GOT3 (cell line): ENCODE data around the gene SLC22A23.

Experiments
- DNase-seq: peaks from one replicate; lab custom pipeline; 2025; ENCODE audit warnings: mixed read lengths; lab: John Stamatoyannopoulos, UW

SLC22A23 gene

GRCh38 chr6:3316818-3317217 is 140.0 kb downstream of the SLC22A23 start:
- no peak for DNase-seq

GRCh38 chr6:3316331-3316730 is 140.5 kb downstream of the SLC22A23 start:
- no peak for DNase-seq

- DNase-seq: no peak
Observed at GRCh38 chr6:3315841-3316240, 141.0 kb downstream of the SLC22A23 start.

- DNase-seq: no peak
Observed at GRCh38 chr6:3314621-3315467, 142.0 kb downstream of the SLC22A23 start.

- DNase-seq: no peak
Observed at GRCh38 chr6:3314176-3314575, 142.7 kb downstream of the SLC22A23 start.

GRCh38 chr6:3312604-3313231 is 144.1 kb downstream of the SLC22A23 start:
- DNase-seq: no peak

GRCh38 chr6:3311826-3312225 is 145.0 kb downstream of the SLC22A23 start:
- DNase-seq: no peak

- no peak for DNase-seq
Observed at GRCh38 chr6:3310703-3311102, 146.1 kb downstream of the SLC22A23 start.

GRCh38 chr6:3310051-3310448 is 146.8 kb downstream of the SLC22A23 start:
- DNase-seq: no peak

GRCh38 chr6:3309391-3310050 is 147.3 kb downstream of the SLC22A23 start:
- no peak for DNase-seq

- no peak for DNase-seq
Observed at GRCh38 chr6:3308106-3308505, 148.7 kb downstream of the SLC22A23 start.

GRCh38 chr6:3307436-3307835 is 149.4 kb downstream of the SLC22A23 start:
- DNase-seq: no peak

- DNase-seq: no peak
Observed at GRCh38 chr6:3306848-3307247, 150.0 kb downstream of the SLC22A23 start.

- DNase-seq: no peak
Observed at GRCh38 chr6:3305831-3306230, 151.0 kb downstream of the SLC22A23 start.

- DNase-seq: no peak
Observed at GRCh38 chr6:3305216-3305565, 151.7 kb downstream of the SLC22A23 start.

GRCh38 chr6:3304500-3305215 is 152.2 kb downstream of the SLC22A23 start:
- DNase-seq: no peak

GRCh38 chr6:3303795-3304411 is 152.9 kb downstream of the SLC22A23 start:
- no peak for DNase-seq

- DNase-seq: no peak
Observed at GRCh38 chr6:3301506-3301905, 155.3 kb downstream of the SLC22A23 start.

- no peak for DNase-seq
Observed at GRCh38 chr6:3299221-3299620, 157.6 kb downstream of the SLC22A23 start.

GRCh38 chr6:3297909-3298308 is 158.9 kb downstream of the SLC22A23 start:
- DNase-seq: no peak

- no peak for DNase-seq
Observed at GRCh38 chr6:3297006-3297405, 159.8 kb downstream of the SLC22A23 start.

- no peak for DNase-seq
Observed at GRCh38 chr6:3296537-3296936, 160.3 kb downstream of the SLC22A23 start.
